Kidney (tissue), 14 donors: ENCODE results near the gene ARID5A. TPM values are rescaled to one million over a fixed set of nuclear protein-coding genes. Genes with fewer than 3 reads are reported as not detected.
A peak's percentile ranks its signal among the peaks of the same experiment; 100 is the strongest.

Source experiments
- DNase-seq, 5 donors: peaks; one replicate each; pipeline ENCODE4 v3.0.0-alpha.2; 2013 to 2020
- FAIRE-seq: peaks from 2 replicates; lab custom pipeline; 2012; peaks lifted over from hg19 to GRCh38; lab: Jason Lieb, UNC
- H3K27ac ChIP-seq, 2 donors: one replicate each; pipeline ENCODE4 v1.7.0; 2013; ENCODE audit warnings: low read depth in 2 of 2, low read length in 2 of 2, inconsistent platforms in 1 of 2
- H3K27me3 ChIP-seq: one replicate; pipeline ENCODE4 v1.7.1; 2013; ENCODE audit warnings: low read length, inconsistent platforms; ENCODE audit not compliant: control insufficient read depth, insufficient read depth
- H3K36me3 ChIP-seq, 3 donors: one replicate each; pipeline versions ENCODE4 v1.7.0 to v1.7.1; 2013; ENCODE audit warnings: low read length in 3 of 3, control low read depth in 1 of 3, inconsistent platforms in 1 of 3; ENCODE audit not compliant: insufficient read depth in 3 of 3, control insufficient read depth in 2 of 3
- H3K4me1 ChIP-seq, 3 donors: one replicate each; pipeline versions ENCODE4 v1.7.0 to v1.7.1; 2013; ENCODE audit warnings: low read length in 3 of 3, inconsistent platforms in 1 of 3, low read depth in 1 of 3; ENCODE audit not compliant: control insufficient read depth in 2 of 3, insufficient read depth in 2 of 3
- H3K4me3 ChIP-seq, 3 donors: one replicate each; pipeline versions ENCODE4 v1.7.0 to v1.8.1; 2013; ENCODE audit warnings: low read length in 3 of 3, control low read depth in 1 of 3, inconsistent platforms in 1 of 3
- H3K9ac ChIP-seq, 3 donors: one replicate each; pipeline versions ENCODE4 v1.7.0 to v1.7.1; 2013; ENCODE audit warnings: low read length in 3 of 3, control low read depth in 1 of 3, inconsistent platforms in 1 of 3
- H3K9me3 ChIP-seq, 3 donors: one replicate each; pipeline versions ENCODE4 v1.7.0 to v1.7.1; 2013; ENCODE audit warnings: low read length in 3 of 3, control low read depth in 1 of 3, inconsistent platforms in 1 of 3; ENCODE audit not compliant: control insufficient read depth in 2 of 3, insufficient read depth in 1 of 3
- intact Hi-C: fragments of 100-400 bp; cut with DNase I; formaldehyde crosslinking; loops from one replicate; pipeline ENCODE4 v1.11.1; 2022
- polyA plus RNA-seq: library from polyadenylated mRNA; stranded (reverse); fragments of 350-450 nt; fragmentation: Illumina TruSeq; extraction: RNeasy Lipid Tissue Mini Kit (QIAGEN cat#74804); gene quantifications from one replicate; pipeline ENCODE4 v1.2.3, GENCODE V29; 2014; ENCODE audit warnings: low read depth, low replicate concordance; ENCODE audit not compliant: insufficient read depth
- total RNA-seq: library from RNA; stranded (reverse); fragmentation: NEBNext Ultra II Directional; extraction: Animal tissue kit (Norgen Biotek cat#: 25700); gene quantifications from one replicate; pipeline ENCODE4 v1.2.1, GENCODE V29; 2021
- TF ChIP-seq, protein P1 (sequence below): IDR thresholded peaks from 3 replicates; pipeline ENCODE4 v1.5.1; 2012; ENCODE audit warnings: mild to moderate bottlenecking, moderate library complexity, borderline replicate concordance; ENCODE audit not compliant: insufficient read depth; ENCODE audit errors: extremely low read depth
- donor health status: control.
- donor health status: control.
- donor health status: control.
- donor health status: control.
- donor health status: control.
- donor health status: DM: yes; HTN: yes; CAD: no.
- donor health status: Normal renal cell carcinoma (clear cell type).

Gene ARID5A
- total and polyA plus RNA-seq, 2 donors from 2014 or later = 8.6 to 26.3 TPM

GRCh38 chr2:96521219-96521618 lies 15.3 kb upstream of the ARID5A start:
- TF ChIP-seq, protein P1, sequence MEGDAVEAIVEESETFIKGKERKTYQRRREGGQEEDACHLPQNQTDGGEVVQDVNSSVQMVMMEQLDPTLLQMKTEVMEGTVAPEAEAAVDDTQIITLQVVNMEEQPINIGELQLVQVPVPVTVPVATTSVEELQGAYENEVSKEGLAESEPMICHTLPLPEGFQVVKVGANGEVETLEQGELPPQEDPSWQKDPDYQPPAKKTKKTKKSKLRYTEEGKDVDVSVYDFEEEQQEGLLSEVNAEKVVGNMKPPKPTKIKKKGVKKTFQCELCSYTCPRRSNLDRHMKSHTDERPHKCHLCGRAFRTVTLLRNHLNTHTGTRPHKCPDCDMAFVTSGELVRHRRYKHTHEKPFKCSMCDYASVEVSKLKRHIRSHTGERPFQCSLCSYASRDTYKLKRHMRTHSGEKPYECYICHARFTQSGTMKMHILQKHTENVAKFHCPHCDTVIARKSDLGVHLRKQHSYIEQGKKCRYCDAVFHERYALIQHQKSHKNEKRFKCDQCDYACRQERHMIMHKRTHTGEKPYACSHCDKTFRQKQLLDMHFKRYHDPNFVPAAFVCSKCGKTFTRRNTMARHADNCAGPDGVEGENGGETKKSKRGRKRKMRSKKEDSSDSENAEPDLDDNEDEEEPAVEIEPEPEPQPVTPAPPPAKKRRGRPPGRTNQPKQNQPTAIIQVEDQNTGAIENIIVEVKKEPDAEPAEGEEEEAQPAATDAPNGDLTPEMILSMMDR = no peak
- Histone ChIP-seq H3K4me3 (no peak overlapping the region), H3K4me1 (no peaks in the 10 kb centered on the region), H3K27me3 (no peaks in the 10 kb centered on the region), H3K27ac (no peak overlapping the region), H3K9me3 (peaks cover 0 to 4% (median 2%) of the 10 kb centered on the region in 3 donors), H3K36me3 (no peaks in the 10 kb centered on the region), H3K9ac (no peak overlapping the region)
- intact Hi-C loops = no loop called here
- no peak for FAIRE-seq
- DNase-seq = no peak

DNA sequence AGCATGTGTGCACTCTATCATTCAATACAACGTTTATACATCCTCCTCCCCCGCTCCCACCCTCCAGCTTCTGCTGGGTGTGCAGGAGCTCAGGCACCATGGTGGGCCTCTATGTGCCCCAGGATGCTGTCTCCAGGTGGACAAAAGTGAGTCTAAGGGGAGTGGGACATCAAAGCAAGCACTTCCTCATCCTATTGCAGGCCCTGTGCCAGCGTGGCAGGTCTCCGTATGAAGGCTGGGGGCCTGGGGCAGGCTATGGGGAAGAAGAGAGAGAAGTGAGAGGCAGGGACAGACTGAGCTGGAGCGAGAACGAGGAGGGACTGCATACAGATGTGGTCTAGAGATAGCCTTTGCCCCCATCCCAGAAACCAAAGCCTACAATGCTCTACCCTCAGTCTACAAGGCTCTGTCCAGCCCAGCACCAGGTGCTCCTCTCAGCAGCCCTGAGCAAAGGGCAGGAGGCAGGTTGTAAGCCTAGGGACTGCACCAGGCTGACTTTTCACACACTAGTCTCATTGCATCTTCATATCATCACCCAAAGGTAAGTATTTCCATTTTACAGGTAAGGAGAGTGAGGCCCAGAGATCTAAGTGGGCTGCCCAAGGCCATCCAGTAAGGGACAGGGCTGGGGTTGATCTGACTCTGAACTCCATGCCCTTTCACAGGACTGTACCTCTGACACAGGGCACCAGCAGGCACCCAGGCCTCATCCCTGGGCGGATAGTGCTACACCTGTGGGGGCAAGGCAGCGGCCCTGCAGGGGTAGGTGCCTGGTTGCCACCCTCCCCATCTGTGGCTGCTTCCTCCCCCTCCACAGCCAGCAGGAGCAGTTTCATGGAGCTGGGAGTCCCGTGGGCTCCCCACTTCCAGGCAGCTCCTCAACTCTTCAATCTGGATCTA lies 14.0 kb upstream of the ARID5A start:
- H3K27me3 ChIP-seq = no peaks in the 10 kb centered on the region
- DNase-seq (no peak), FAIRE-seq (no peak)
- no peaks in the 10 kb centered on the region for H3K4me1 ChIP-seq
- H3K27ac ChIP-seq = no peak overlapping the region
- TF ChIP-seq, protein P1 = no peak
- intact Hi-C loops = no loop called here
- no peaks in the 10 kb centered on the region for H3K36me3 ChIP-seq
- no peaks in the 10 kb centered on the region for H3K9me3 ChIP-seq
- H3K4me3 ChIP-seq = no peak overlapping the region
- no peak overlapping the region for H3K9ac ChIP-seq

GRCh38 chr2:96523659-96524481 lies 12.7 kb upstream of the ARID5A start:
- TF ChIP-seq, protein P1 = no peak
- Histone ChIP-seq H3K27me3 (no peaks in the 10 kb centered on the region), H3K27ac (no peak overlapping the region), H3K4me1 (peaks cover 0 to 3% (median 0%) of the 10 kb centered on the region in 3 donors), H3K9ac (no peak overlapping the region), H3K9me3 (no peaks in the 10 kb centered on the region), H3K4me3 (no peak overlapping the region), H3K36me3 (no peaks in the 10 kb centered on the region)
- peak in 2 of 5 donors; percentile 44 to 79 for DNase-seq
- intact Hi-C loops = no loop called here
- FAIRE-seq = no peak
